HG03442 (cell line): Measurements from ENCODE around the gene DLL3.

Experiments
- ATAC-seq: cut with Tn5 transposase; IDR thresholded peaks from one replicate; pipeline ENCODE4 v1.9.1; 2021; ENCODE audit warnings: mild to moderate bottlenecking, moderate library complexity; ENCODE audit not compliant: unreplicated experiment

The DLL3 gene

DNA sequence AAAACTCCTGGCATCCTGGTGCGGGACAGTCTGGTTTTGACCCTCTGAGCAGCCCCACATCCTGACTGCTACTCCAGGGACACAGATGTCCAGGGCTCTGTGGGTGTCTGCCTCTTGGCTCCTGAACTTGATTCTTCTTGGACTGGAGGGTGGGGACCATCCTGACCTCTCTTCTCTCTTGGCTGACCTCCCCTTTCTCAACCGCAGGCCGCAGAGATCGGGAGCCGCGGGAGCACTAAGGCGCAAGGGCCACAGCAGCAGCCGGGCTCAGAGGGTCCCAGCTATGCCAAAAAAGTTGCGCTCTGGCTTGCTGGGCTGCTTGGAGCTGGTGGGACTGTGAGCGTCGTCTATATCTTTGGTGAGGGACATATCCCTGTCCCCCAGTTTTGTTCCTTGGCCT lies 17.1 kb upstream of the DLL3 start:
- ATAC-seq = no peak

- ATAC-seq = no peak
These were observed 15.6 kb upstream of the DLL3 start for GRCh38 chr19:39483141-39483540.

GRCh38 chr19:39489756-39490155 lies 9.0 kb upstream of the DLL3 start:
- ATAC-seq = no peak

- no peak for ATAC-seq
These were observed 6.5 kb upstream of the DLL3 start for GRCh38 chr19:39492225-39492624.

DNA sequence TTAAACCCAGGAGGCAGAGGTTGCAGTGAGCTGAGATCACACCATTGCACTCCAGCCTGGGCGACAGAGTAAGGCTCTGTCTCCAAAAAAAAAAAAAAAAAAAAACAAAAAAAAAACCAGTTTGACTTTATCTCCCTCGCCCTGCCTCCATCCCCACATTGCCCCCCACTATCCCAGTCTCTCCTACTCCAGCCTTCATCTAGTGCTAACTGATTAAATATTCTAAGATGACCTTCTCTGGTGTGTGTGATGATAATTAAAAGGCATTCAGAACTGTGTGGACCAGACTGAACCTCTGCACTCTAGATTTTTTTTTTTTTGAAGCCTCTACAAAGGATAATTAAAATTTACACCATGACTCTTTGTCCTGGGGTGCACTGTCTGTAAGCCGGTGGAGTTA lies 6.0 kb upstream of the DLL3 start:
- no peak for ATAC-seq

- no peak for ATAC-seq
These were observed 4.1 kb upstream of the DLL3 start for GRCh38 chr19:39494661-39495060.

DNA sequence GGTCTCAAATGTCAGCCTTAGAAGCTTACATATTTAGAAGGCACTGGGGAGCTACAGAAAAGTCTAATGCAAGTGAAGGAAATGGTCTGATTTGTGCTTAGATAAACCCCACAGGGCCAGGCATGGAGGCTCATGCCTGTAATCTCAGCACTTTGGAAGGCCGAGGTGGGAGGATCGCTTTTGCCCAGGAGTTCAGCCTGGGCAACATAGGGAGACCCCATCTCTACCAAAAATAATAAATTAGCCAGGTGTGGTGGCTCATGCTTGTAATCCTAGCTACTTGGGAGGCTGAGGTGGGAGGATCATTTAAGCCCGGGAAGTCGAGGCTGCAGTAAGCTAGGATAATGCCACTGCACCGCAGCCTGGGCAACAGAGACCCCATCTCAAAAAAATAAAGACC lies 2.7 kb upstream of the DLL3 start:
- ATAC-seq = no peak

- no peak for ATAC-seq
These were observed 1.1 kb upstream of the DLL3 start for GRCh38 chr19:39497701-39497995.

DNA sequence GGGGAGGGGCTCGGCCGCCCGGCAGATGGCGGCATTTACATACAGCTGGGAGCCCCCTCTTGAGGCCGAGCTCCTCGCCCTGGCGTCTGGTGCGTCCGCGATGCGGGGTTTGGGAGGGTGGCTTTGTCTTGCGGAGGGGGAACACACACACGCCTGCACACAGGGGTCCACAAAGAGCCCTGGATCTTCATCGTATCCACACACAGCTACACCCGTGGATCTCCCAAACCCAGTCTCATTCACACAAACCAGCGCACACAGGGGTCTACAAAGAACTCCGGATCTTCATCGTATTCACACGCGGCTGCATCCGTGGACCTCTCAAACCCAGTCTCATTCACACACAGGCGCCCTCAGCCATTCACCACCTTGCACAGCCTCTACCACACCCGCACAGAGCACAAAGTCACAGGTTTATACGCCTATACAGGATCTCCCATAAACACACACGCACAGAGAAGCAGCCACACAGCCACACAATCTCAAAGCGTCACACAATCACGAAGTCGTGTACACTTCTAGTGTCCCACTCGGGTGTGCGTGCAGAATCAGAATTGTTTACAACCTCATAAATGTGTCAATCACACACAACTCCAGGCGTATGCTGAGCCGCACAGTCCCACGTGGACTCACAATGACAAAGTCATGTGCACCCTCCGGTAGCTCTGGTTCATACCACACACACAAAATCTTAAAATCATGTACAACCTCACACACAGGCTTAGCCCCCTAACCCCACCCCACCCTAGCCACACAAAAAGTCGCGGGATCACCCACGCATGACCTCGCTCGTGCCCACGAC lies 550 bp upstream of the DLL3 start:
- no peak for ATAC-seq

DNA sequence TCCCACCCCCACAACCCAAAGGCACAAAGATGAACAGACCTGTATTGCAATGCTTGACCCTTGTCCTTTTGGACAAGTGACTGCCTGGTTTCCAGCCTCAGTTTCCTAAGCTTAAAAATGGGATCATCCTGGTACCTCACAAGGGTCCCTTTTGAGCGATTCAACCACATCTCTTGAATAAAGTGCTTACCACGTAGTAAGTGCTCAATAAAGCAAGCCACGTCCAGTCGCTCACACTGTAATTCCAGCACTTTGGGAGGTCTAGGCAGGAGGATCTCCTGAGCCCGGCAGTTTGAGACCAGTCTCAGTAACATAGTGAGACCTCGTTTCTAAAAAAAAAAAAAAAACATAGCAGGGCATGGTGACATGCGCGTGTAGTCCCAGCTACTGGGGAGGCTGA lies 1.2 kb downstream of the DLL3 start:
- ATAC-seq = no peak

DNA sequence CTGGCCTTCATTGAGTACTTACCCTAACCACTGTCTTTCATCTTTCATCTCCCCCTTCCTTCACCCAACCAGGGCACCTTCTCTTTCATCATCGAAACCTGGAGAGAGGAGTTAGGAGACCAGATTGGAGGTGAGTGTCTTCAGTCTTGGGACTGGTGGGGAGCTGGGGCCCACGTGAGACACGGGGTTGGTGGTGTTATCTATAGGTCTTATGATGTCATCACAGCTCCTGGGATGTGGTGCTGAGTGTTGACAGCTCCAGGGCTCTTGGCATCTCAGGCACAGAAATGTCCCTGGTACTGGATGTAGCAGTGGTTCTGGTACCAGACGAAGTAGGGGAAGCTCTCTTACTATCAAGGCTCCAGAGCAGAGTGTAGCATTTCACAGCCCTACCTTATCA lies 1.8 kb downstream of the DLL3 start:
- no peak for ATAC-seq

DNA sequence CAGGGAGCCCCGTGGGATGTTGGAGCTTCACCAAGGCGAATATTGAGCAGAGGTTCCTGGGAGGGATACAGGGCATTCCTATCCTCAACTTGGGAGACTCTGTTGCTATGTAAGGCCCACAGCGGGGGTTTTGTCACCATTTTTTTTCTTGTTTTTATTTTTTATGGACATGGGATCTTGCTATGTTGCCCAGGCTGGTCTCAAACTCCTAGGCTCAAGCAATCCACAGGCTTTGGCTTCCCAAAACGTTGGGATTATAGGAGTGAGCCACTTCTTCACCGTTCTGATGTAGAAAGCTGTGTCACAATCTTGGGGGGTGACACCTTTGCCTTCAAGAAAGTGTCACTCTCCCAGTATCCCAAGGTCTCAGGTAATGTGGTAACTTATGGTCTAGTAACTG lies 2.6 kb downstream of the DLL3 start:
- ATAC-seq = no peak

- no peak for ATAC-seq
These were observed 4.1 kb downstream of the DLL3 start for GRCh38 chr19:39502640-39503417.

- no peak for ATAC-seq
These were observed 7.8 kb downstream of the DLL3 start for GRCh38 chr19:39506598-39506943.

- ATAC-seq = no peak
These were observed 8.4 kb downstream of the DLL3 start for GRCh38 chr19:39506944-39507714.

GRCh38 chr19:39507715-39508364 lies 9.1 kb downstream of the DLL3 start:
- ATAC-seq = no peak

DNA sequence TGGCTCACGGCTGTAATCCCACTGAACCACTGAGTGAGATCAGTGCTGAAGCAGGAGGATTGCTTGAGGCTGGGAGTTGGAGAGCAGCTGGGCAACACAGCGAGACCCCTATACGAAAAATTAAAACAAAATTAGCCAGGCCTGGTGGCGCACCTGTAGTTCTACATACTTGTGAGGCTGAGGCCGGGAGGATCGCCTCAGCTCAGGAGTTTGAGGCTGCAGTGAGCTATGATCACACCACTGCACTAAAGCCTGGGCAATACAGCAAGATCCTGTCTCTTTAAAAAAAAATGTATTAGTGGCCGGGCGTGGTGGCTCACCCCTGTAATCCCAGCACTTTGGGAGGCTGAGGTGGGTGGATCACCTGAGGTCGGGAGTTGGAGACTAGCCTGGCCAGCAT lies 9.9 kb downstream of the DLL3 start:
- ATAC-seq = no peak

DNA sequence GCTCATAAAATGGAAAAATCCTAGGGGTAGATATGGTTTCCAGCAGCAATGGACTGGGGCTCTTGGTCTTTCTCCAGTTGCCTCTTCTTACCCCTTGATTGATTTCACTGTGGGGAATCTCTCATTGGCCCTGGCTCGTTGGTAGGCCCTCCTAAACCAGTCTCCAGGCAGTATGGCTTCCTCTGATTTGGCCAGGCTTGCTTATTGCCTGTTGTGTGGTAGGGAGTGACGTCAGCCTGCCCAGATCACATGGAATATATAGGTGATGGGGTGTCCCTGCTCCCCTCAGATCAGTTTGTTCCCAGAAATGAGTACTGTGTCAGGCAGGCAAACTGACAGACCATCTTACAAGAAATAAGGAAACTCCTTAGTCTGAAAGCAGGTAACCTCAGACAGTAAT lies 10.5 kb downstream of the DLL3 start:
- ATAC-seq = no peak

DNA sequence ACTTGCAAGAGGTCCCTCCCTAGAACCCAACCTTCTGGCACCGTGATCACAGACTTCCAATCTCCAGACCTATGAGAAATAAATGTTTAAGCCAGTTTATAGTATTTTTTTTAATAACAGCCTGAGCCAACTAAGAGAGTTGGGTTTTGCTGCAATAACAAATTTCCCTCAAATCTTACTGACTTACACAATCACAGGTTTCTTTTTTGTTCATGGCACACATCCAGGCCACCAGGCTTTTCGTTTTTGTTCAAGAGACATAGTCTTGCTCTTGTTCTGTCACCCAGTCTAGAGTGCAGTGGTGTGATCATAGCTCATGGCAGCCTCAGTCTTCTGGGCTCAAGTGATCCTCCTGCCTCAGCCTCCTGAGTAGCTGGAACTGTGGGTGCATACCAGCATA lies 14.2 kb downstream of the DLL3 start:
- ATAC-seq = no peak

DNA sequence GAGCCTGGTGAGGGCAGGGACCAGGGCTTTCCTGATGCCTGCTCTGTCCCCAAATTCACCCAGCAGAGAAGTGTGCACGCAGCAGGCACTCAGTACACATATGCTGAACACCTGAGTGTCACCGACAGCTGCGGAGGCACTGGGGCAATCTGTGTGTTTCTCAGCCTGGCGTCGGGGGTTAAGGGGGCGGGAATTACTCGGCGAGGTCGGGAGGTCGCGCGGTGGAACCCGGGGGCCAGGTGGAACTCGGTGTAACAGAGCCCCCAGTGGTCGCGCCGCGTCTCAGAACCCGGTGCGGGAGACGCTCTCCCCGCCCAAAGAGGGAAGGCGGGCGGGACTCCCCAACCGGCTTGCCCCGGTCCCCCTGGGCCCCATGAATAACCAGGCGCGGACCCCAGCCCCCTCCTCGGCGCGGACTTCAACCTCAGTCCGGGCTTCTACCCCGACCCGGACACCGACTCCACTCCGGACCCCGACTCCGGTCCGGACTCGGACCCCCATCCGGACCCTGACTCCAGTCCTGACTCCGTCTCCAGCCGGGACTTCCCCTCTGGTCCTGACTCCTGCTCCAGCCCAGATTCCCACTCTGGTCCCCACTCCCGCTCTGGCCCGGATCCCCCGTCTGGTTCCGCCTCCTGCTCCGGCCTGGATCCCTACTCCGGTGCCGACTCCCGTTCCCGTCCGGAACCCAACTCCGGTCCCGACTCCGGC lies 16.2 kb downstream of the DLL3 start, which contains the start of gene SELENOV:
TSS of gene SELENOV (plus strand) at position 300 of the 711 bp plus-strand sequence. CDS start at position 374, 74 bp downstream.
- ATAC-seq = no peak
